Chondrocyte (in vitro differentiated cells): Measurements from ENCODE around the gene HHAT. TPM values are rescaled to one million over a fixed set of nuclear protein-coding genes. Genes with fewer than 3 reads are reported as not detected.

Source experiments
- DNase-seq: peaks from one replicate; pipeline ENCODE4 v3.0.0; 2021; ENCODE audit warnings: mixed read lengths, low spot score
- H3K27ac Mint-ChIP-seq: one replicate; pipeline ENCODE4 v1.8.0; 2021; ENCODE audit warnings: mild to moderate bottlenecking, moderate library complexity, mixed read lengths; ENCODE audit not compliant: unreplicated experiment
- H3K27me3 Mint-ChIP-seq: 2 replicates; pipeline ENCODE4 v1.8.0; 2021; ENCODE audit warnings: low read depth, mixed read lengths
- H3K36me3 Mint-ChIP-seq: 2 replicates; pipeline ENCODE4 v1.8.0; 2021; ENCODE audit warnings: low read depth, mixed read lengths
- H3K4me1 Mint-ChIP-seq: 2 replicates; pipeline ENCODE4 v1.8.0; 2021; ENCODE audit warnings: low read depth, mild to moderate bottlenecking, mixed read lengths
- H3K4me3 Mint-ChIP-seq: one replicate; pipeline ENCODE4 v1.8.0; 2021; ENCODE audit warnings: mild to moderate bottlenecking, moderate library complexity, mixed read lengths; ENCODE audit not compliant: unreplicated experiment
- H3K9me3 Mint-ChIP-seq: 2 replicates; pipeline ENCODE4 v1.8.0; 2021; ENCODE audit warnings: low read depth, mixed read lengths
- total RNA-seq: library from RNA; stranded (reverse); gene quantifications from 3 replicates; pipeline ENCODE4 v1.2.1, GENCODE V29; 2021
- TF ChIP-seq, protein P1 (sequence below): fragments of 200-600 bp; sonication (generic); IDR thresholded peaks from 2 replicates; pipeline ENCODE4 v1.5.0; 2021; ENCODE audit warnings: antibody characterized with exemption, mild to moderate bottlenecking, moderate library complexity

Gene HHAT
- total RNA-seq, 1 donor from 2014 or later: 6.4 TPM

DNA sequence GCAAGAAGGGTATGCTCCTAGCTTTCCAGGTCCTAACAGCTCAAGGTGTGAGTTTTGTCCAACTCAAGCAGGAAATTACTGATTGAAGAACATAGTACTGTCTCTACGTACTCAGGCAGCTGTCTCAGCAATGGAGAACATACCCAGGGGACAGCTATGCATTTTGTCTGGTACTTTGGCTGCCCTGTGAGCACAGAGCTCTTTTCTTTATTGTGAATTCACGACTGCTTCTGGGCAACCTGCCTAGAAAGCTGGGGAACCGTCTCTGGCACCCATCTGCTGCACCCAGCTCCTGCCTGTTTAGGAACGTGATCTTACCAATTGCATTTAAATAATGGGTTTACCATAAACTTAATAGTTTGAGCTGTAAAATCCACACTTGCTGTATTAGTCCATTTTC is 258.1 kb downstream of the HHAT start:
- no peak for DNase-seq
- no peaks in the 10 kb centered on the region for H3K27me3 Mint-ChIP-seq
- peaks cover 52% of the 10 kb centered on the region for H3K4me1 Mint-ChIP-seq
- peaks cover 2% of the 10 kb centered on the region for H3K36me3 Mint-ChIP-seq
- H3K27ac Mint-ChIP-seq: peak overlapping the region; percentile 28
- TF ChIP-seq, protein P1, sequence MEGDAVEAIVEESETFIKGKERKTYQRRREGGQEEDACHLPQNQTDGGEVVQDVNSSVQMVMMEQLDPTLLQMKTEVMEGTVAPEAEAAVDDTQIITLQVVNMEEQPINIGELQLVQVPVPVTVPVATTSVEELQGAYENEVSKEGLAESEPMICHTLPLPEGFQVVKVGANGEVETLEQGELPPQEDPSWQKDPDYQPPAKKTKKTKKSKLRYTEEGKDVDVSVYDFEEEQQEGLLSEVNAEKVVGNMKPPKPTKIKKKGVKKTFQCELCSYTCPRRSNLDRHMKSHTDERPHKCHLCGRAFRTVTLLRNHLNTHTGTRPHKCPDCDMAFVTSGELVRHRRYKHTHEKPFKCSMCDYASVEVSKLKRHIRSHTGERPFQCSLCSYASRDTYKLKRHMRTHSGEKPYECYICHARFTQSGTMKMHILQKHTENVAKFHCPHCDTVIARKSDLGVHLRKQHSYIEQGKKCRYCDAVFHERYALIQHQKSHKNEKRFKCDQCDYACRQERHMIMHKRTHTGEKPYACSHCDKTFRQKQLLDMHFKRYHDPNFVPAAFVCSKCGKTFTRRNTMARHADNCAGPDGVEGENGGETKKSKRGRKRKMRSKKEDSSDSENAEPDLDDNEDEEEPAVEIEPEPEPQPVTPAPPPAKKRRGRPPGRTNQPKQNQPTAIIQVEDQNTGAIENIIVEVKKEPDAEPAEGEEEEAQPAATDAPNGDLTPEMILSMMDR: no peak
- no peak overlapping the region for H3K4me3 Mint-ChIP-seq
- H3K9me3 Mint-ChIP-seq: peaks cover 8% of the 10 kb centered on the region

DNA sequence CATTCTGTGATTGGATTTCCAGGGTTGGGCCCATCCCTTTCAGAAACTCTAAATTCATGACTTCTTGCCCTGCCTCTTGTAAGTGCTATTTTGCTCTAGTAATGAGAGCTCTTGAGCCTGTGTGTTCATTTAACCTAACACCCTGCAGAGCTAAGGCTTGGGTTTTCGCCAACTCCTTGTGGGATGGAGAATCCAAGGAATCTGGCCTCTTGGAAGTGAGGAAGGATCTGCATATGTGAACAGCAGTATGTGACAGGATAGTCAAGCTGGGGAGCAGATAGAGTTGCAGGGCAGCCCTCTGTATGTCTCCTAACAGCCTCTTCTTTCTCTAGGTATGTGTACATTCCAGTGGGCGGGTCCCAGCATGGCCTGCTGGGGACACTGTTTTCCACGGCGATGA is 258.9 kb downstream of the HHAT start:
- Mint-ChIP-seq H3K36me3 (peaks cover 2% of the 10 kb centered on the region), H3K4me3 (peak overlapping the region; percentile 17), H3K4me1 (peaks cover 52% of the 10 kb centered on the region), H3K27ac (peak overlapping the region; percentile 83), H3K27me3 (no peaks in the 10 kb centered on the region), H3K9me3 (peaks cover 16% of the 10 kb centered on the region)
- TF ChIP-seq, protein P1: no peak
- no peak for DNase-seq

DNA sequence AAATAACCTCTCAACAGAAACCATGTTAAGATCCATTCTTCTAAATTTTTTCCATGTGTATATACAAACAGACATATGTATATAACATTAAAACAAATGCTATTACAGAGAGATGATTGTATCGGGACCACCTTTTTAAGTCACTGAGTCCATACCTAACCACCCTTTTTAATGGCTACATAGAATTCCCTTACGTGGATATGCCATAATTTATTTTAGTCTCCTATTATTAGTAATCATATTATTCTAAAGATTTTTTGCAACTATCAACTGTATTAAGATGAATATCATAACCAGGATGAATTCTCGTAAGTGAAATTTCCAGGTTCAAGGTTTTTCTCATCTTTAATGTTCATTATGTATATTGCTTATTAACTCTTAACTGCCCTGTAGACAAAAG is 259.7 kb downstream of the HHAT start:
- TF ChIP-seq, protein P1: no peak
- Mint-ChIP-seq H3K4me3 (no peak overlapping the region), H3K27me3 (no peaks in the 10 kb centered on the region), H3K4me1 (peaks cover 52% of the 10 kb centered on the region), H3K9me3 (peaks cover 16% of the 10 kb centered on the region), H3K36me3 (peaks cover 2% of the 10 kb centered on the region), H3K27ac (no peak overlapping the region)
- DNase-seq: no peak

DNA sequence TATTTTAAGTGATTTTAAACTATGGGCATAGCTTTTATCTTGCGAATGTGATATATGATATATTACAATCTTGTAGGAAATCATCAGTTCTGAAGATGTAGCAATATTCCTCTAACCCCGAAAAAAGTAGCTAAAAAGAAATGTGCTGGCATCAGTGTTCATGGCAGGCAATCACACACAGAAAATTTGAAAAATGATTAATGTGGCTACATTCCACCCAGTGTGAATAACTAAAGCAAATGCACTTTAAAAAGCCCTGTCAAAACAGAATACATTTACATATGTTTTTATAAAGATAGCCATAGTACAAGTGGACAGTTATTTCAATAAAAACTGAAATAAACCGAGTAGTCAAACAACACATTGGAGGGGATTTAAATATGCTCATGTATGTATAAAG is 260.2 kb downstream of the HHAT start:
- TF ChIP-seq, protein P1: no peak
- H3K9me3 Mint-ChIP-seq: peaks cover 16% of the 10 kb centered on the region
- no peaks in the 10 kb centered on the region for H3K27me3 Mint-ChIP-seq
- H3K4me1 Mint-ChIP-seq: peaks cover 49% of the 10 kb centered on the region
- H3K36me3 Mint-ChIP-seq: peaks cover 2% of the 10 kb centered on the region
- peak overlapping the region; percentile 65 for H3K27ac Mint-ChIP-seq
- H3K4me3 Mint-ChIP-seq: no peak overlapping the region
- no peak for DNase-seq

DNA sequence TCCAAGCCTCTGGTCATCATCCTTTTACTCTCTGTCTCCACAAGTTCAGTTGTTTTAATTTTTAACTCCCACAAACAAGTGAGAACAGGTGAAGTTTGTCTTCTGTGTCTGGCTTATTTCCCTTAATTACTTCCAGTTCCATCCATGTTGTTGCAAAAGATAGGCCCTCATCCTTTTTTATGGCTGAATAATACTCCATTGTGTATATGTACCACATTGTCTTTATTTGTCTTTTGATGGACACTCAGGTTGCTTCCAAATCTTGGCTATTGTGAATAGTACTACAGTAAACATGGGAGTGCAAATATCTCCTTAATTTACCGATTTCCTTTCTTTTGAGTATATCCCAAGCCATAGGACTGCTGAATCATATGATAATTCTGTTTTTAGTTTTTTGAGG is 262.5 kb downstream of the HHAT start:
- H3K4me3 Mint-ChIP-seq: no peak overlapping the region
- H3K27ac Mint-ChIP-seq: no peak overlapping the region
- peaks cover 49% of the 10 kb centered on the region for H3K4me1 Mint-ChIP-seq
- peaks cover 3% of the 10 kb centered on the region for H3K36me3 Mint-ChIP-seq
- TF ChIP-seq, protein P1: no peak
- no peak for DNase-seq
- H3K27me3 Mint-ChIP-seq: no peaks in the 10 kb centered on the region
- peaks cover 23% of the 10 kb centered on the region for H3K9me3 Mint-ChIP-seq
